IMR-90 (cell line): ENCODE data around the gene HDAC3.

ENCODE experiments used
- POLR2A ChIP-seq: IDR thresholded peaks from 2 replicates; pipeline ENCODE4 v1.6.1; 2012; ENCODE audit warnings: mild to moderate bottlenecking, low read depth, low read length
- SMC3 ChIP-seq: fragments of 150-350 bp; IDR thresholded peaks from 2 replicates; pipeline ENCODE4 v1.6.1; 2016; ENCODE audit warnings: low read depth, mild to moderate bottlenecking, antibody characterized with exemption, low read length, moderate library complexity
- TF ChIP-seq, protein P1 (sequence below): conservative IDR thresholded peaks from 2 replicates; pipeline ENCODE4 v1.5.1; 2012; ENCODE audit warnings: mild to moderate bottlenecking, low read depth, low read length, improper control_type of control experiment
- TF ChIP-seq, protein P2 (sequence below): fragments of 150-350 bp; IDR thresholded peaks from 2 replicates; pipeline ENCODE4 v1.6.1; 2016; ENCODE audit warnings: low read depth, mild to moderate bottlenecking, low read length, moderate library complexity, borderline replicate concordance
- TF ChIP-seq, protein P3 (sequence below): fragments of 150-350 bp; IDR thresholded peaks from 2 replicates; pipeline ENCODE4 v1.6.1; 2017; ENCODE audit warnings: mild to moderate bottlenecking, antibody characterized with exemption, low read length, low read depth

DNA sequence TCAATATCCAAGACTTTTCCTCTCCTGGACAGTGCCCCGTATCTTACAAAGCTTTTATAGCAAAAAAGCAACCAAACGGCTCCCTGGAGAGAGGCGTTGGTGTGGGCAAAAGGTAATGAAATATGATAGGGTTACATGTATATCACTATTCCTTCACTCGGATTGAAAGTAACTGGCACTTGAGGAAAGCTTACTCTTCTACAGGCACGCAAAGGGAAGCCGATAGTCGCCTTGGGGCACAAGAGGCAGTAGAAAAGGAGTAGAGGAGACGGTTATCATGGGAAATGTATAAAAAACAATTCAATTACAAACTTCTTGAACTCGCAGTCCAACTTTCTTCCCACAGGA lies 19.0 kb downstream of the HDAC3 start:
- TF ChIP-seq, protein P1, sequence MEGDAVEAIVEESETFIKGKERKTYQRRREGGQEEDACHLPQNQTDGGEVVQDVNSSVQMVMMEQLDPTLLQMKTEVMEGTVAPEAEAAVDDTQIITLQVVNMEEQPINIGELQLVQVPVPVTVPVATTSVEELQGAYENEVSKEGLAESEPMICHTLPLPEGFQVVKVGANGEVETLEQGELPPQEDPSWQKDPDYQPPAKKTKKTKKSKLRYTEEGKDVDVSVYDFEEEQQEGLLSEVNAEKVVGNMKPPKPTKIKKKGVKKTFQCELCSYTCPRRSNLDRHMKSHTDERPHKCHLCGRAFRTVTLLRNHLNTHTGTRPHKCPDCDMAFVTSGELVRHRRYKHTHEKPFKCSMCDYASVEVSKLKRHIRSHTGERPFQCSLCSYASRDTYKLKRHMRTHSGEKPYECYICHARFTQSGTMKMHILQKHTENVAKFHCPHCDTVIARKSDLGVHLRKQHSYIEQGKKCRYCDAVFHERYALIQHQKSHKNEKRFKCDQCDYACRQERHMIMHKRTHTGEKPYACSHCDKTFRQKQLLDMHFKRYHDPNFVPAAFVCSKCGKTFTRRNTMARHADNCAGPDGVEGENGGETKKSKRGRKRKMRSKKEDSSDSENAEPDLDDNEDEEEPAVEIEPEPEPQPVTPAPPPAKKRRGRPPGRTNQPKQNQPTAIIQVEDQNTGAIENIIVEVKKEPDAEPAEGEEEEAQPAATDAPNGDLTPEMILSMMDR = no peak
- no peak for TF ChIP-seq POLR2A
- TF ChIP-seq, protein P2, sequence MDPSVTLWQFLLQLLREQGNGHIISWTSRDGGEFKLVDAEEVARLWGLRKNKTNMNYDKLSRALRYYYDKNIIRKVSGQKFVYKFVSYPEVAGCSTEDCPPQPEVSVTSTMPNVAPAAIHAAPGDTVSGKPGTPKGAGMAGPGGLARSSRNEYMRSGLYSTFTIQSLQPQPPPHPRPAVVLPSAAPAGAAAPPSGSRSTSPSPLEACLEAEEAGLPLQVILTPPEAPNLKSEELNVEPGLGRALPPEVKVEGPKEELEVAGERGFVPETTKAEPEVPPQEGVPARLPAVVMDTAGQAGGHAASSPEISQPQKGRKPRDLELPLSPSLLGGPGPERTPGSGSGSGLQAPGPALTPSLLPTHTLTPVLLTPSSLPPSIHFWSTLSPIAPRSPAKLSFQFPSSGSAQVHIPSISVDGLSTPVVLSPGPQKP = no peak
- TF ChIP-seq, protein P3, sequence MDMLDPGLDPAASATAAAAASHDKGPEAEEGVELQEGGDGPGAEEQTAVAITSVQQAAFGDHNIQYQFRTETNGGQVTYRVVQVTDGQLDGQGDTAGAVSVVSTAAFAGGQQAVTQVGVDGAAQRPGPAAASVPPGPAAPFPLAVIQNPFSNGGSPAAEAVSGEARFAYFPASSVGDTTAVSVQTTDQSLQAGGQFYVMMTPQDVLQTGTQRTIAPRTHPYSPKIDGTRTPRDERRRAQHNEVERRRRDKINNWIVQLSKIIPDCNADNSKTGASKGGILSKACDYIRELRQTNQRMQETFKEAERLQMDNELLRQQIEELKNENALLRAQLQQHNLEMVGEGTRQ = no peak
- TF ChIP-seq SMC3 = no peak
